ENCODE data around the gene CAMK2D. TPM values are rescaled to one million over a fixed set of nuclear protein-coding genes. Genes with fewer than 3 reads are reported as not detected.

CAMK2D gene
- total RNA-seq, 2 donors from 2014 or later, result 69.5 to 109 TPM

GRCh38 chr4:113727802-113728201, 33.7 kb downstream of the CAMK2D start:
- Histone ChIP-seq H3K27me3 (no peaks in the 10 kb centered on the region), H3K4me1 (no peaks in the 10 kb centered on the region), H3K9ac (ENCODE audit: low read depth in 2 of 2, low read length in 2 of 2) (no peak overlapping the region), H3K27ac (no peak overlapping the region), H3K4me3 (no peak overlapping the region), H3K9me3 (no peaks in the 10 kb centered on the region), H3K36me3 (no peaks in the 10 kb centered on the region)
- TF ChIP-seq CTCF (IDR thresholded peaks at IDR 0.05), result no peak
- DNase-seq, result no peak
- intact Hi-C loops (cut with DNase I), result no loop called here

DNA sequence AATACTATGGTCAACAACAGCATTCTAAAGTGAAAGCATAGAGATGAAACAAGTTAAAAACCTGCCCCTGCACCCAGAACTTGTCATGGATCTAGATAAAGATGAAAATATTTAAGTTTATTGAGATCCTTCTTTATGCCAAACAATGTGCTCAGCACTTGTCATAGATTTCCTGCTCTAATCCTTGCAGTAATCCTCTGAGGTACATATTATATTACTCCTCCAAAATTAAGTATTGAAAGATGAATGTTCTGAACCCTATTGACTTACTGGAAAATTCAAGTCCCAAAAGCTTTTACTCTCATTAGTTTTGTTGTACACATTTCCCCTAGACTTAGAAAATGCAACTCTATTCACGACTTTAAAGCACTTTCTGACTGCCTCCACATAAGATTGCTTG, 35.6 kb downstream of the CAMK2D start:
- H3K9me3 ChIP-seq, result no peaks in the 10 kb centered on the region
- no peak overlapping the region for H3K27ac ChIP-seq
- DNase-seq, result no peak
- no peak overlapping the region for H3K9ac ChIP-seq (ENCODE audit: low read depth in 2 of 2, low read length in 2 of 2)
- intact Hi-C loops (cut with DNase I), result no loop called here
- no peak overlapping the region for H3K4me3 ChIP-seq
- H3K27me3 ChIP-seq, result no peaks in the 10 kb centered on the region
- no peaks in the 10 kb centered on the region for H3K36me3 ChIP-seq
- H3K4me1 ChIP-seq, result no peaks in the 10 kb centered on the region
- TF ChIP-seq CTCF (IDR thresholded peaks at IDR 0.05), result no peak

- Histone ChIP-seq H3K36me3 (no peaks in the 10 kb centered on the region), H3K4me1 (no peaks in the 10 kb centered on the region), H3K27me3 (no peaks in the 10 kb centered on the region), H3K9ac (ENCODE audit: low read depth in 2 of 2, low read length in 2 of 2) (no peak overlapping the region), H3K4me3 (no peak overlapping the region), H3K9me3 (no peaks in the 10 kb centered on the region), H3K27ac (no peak overlapping the region)
- DNase-seq, result no peak
- intact Hi-C loops (cut with DNase I), result no loop called here
- TF ChIP-seq CTCF (IDR thresholded peaks at IDR 0.05), result no peak
Observed at GRCh38 chr4:113718252-113718651, 43.3 kb downstream of the CAMK2D start.

DNA sequence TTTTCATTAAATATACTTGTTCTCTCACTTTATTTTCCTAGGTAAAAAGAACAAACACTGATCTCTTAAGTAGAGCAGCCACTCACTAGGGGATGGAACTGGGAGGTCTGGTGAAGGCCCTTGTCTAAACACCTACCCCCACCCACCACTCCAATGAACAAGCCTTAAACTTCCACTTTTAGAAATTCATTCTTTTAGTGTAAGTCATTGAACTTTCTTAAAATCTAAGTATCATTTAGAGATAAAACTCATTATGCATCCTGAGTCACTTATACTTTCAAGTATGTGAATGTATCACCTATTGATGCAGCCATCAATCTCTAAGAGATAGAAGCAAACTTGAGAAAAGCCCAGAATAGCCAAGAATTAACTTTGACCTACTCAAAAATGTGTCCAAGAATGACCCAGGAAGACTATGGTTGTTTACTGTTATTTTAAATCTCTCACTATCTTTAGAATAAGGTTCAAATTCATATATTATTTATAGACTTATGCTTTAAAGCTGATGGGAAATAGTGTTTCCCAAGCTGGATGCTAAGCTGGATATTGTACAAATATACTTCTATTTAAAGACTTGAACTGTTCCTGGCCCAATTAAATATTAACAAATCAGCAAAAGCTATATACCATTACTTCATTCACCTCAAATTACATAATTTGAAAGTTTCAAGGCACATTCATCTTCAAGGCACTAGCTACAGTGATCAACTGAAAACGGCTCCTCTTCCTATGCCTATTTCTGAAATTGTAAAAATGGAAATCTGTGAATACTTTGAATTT, 49.5 kb downstream of the CAMK2D start:
- Histone ChIP-seq H3K4me3 (no peak overlapping the region), H3K36me3 (no peaks in the 10 kb centered on the region), H3K27ac (no peak overlapping the region), H3K4me1 (no peaks in the 10 kb centered on the region), H3K9me3 (no peaks in the 10 kb centered on the region), H3K9ac (ENCODE audit: low read depth in 2 of 2, low read length in 2 of 2) (no peak overlapping the region), H3K27me3 (no peaks in the 10 kb centered on the region)
- intact Hi-C loops (cut with DNase I), result no loop called here
- TF ChIP-seq CTCF (IDR thresholded peaks at IDR 0.05), result no peak
- DNase-seq, result no peak

DNA sequence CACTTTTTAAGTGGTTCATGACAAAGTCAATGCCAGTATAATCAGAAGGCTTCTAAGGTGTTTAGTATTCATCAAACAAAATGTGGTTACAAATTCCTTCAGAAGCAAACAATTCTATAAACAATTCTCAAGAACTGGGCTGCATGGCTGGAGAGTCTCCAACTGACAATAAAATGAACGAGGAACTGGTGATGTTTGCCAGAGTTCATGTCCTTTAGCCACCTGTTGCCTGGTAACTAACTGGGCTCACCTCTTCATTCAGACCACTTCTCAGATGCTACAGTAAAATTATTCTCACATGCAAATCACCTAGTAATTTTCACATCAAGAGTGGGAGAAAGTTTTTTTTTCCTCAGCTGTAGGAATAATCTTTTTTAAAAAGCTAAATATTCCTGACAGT, 53.3 kb downstream of the CAMK2D start:
- TF ChIP-seq CTCF (IDR thresholded peaks at IDR 0.05), result no peak
- DNase-seq, result peak; percentile 53
- H3K9me3 ChIP-seq, result no peaks in the 10 kb centered on the region
- intact Hi-C loops (cut with DNase I), result no loop called here
- no peaks in the 10 kb centered on the region for H3K36me3 ChIP-seq
- H3K4me3 ChIP-seq, result no peak overlapping the region
- no peaks in the 10 kb centered on the region for H3K4me1 ChIP-seq
- no peak overlapping the region for H3K27ac ChIP-seq
- H3K27me3 ChIP-seq, result no peaks in the 10 kb centered on the region
- no peak overlapping the region for H3K9ac ChIP-seq (ENCODE audit: low read depth in 2 of 2, low read length in 2 of 2)

Data from colonic mucosa (tissue), 4 donors.